H1 (cell line): Measurements from ENCODE around the gene FOXA2. TPM values are rescaled to one million over a fixed set of nuclear protein-coding genes. Genes with fewer than 3 reads are reported as not detected.
A peak's percentile ranks its signal among the peaks of the same experiment; 100 is the strongest.

Experiments
- CTCF ChIA-PET: fragments of 300-600 bp; sonication (Branson Sonifier 250); formaldehyde crosslinking; loops from one replicate; lab custom pipeline; 2021; ENCODE audit not compliant: partially characterized antibody; lab: Charles Lee
- POLR2A ChIA-PET: fragments of 300-600 bp; sonication (Branson Sonifier 250); formaldehyde crosslinking; loops from one replicate; lab custom pipeline; 2021; ENCODE audit warnings: inconsistent platforms; ENCODE audit not compliant: partially characterized antibody; lab: Charles Lee
- DNase-seq, 2 experiments: peaks; one replicate each; pipeline versions ENCODE4 v3.0.0 to v3.0.0-alpha.2; 2010 to 2022; ENCODE audit warnings: low spot score in 2 of 2, low read depth in 1 of 2, mixed read lengths in 1 of 2
- FAIRE-seq: peaks from 2 replicates; lab custom pipeline; 2011; peaks lifted over from hg19 to GRCh38; lab: Jason Lieb, UNC
- H2AFZ ChIP-seq: 2 replicates; pipeline ENCODE4 v1.8.1; 2012; ENCODE audit warnings: low read length, inconsistent platforms
- H2AK5ac ChIP-seq: 2 replicates; pipeline ENCODE4 v1.6.1; 2013; ENCODE audit warnings: low read depth, low read length
- H2BK120ac ChIP-seq: replicated peaks from 2 replicates; pipeline ENCODE3; 2013; ENCODE audit warnings: low read depth, low read length, inconsistent platforms
- H2BK12ac ChIP-seq: 2 replicates; pipeline ENCODE4 v1.6.1; 2013; ENCODE audit warnings: low read depth, low read length
- H2BK15ac ChIP-seq: 2 replicates; pipeline ENCODE4 v1.6.1; 2013; ENCODE audit warnings: low read length
- H2BK20ac ChIP-seq: 2 replicates; pipeline ENCODE4 v1.6.1; 2013; ENCODE audit warnings: low read length
- H2BK5ac ChIP-seq: 2 replicates; pipeline ENCODE4 v1.6.1; 2013; ENCODE audit warnings: low read depth, low read length
- H3K14ac ChIP-seq: 2 replicates; pipeline ENCODE4 v1.6.1; 2013; ENCODE audit warnings: inconsistent platforms; ENCODE audit not compliant: insufficient read length
- H3K18ac ChIP-seq: 2 replicates; pipeline ENCODE4 v1.6.1; 2013; ENCODE audit warnings: low read length; ENCODE audit errors: extremely low read depth
- H3K23ac ChIP-seq: 2 replicates; pipeline ENCODE4 v1.6.1; 2013; ENCODE audit warnings: inconsistent platforms; ENCODE audit not compliant: insufficient read length
- H3K23me2 ChIP-seq: 2 replicates; pipeline ENCODE4 v1.6.1; 2013; ENCODE audit warnings: low read depth, low read length
- H3K27ac ChIP-seq: 2 replicates; pipeline ENCODE4 v1.6.1; 2011; ENCODE audit warnings: low read depth, low read length, inconsistent platforms
- H3K27me3 ChIP-seq, 4 experiments: replicated peaks in 1 of 4; 1 replicate in 1 of 4; 2 replicates in 3 of 4; pipeline versions ENCODE4 v1.6.1 to v1.8.1; 2011 to 2013; ENCODE audit warnings: low read length in 3 of 4, mild to moderate bottlenecking in 3 of 4, inconsistent platforms in 2 of 4, mixed read lengths in 2 of 4, moderate library complexity in 1 of 4; ENCODE audit not compliant: control insufficient read depth in 3 of 4, insufficient read depth in 3 of 4; ENCODE audit errors: extremely low read depth in 1 of 4
- H3K36me3 ChIP-seq, 4 experiments: 2 replicates each; pipeline versions ENCODE4 v1.6.1 to v1.8.1; 2011 to 2013; ENCODE audit warnings: mild to moderate bottlenecking in 4 of 4, low read length in 3 of 4, moderate library complexity in 2 of 4, control low read depth in 1 of 4, inconsistent platforms in 1 of 4; ENCODE audit not compliant: insufficient read depth in 4 of 4, control insufficient read depth in 2 of 4
- H3K4ac ChIP-seq: replicated peaks from 2 replicates; pipeline ENCODE3; 2013; ENCODE audit warnings: low read length, low read depth, mixed read lengths, inconsistent platforms; ENCODE audit not compliant: insufficient read length
- H3K4me1 ChIP-seq, 4 experiments: replicated peaks in 1 of 4; 1 replicate in 1 of 4; 2 replicates in 3 of 4; pipeline versions ENCODE4 v1.6.1 to v1.8.1; 2011 to 2013; ENCODE audit warnings: low read length in 3 of 4, inconsistent platforms in 2 of 4, mixed read lengths in 1 of 4; ENCODE audit not compliant: insufficient read depth in 4 of 4, control insufficient read depth in 3 of 4
- H3K4me2 ChIP-seq, 2 experiments: 2 replicates each; pipeline versions ENCODE4 v1.6.1 to v1.8.1; 2011 to 2013; ENCODE audit warnings: low read depth in 2 of 2, low read length in 2 of 2, control low read depth in 1 of 2, inconsistent platforms in 1 of 2, mild to moderate bottlenecking in 1 of 2; ENCODE audit not compliant: insufficient read depth in 1 of 2
- H3K4me3 ChIP-seq, 4 experiments: fragments of 200-600, 300-600 bp in 1 of 4; sonication (generic), shearing (Covaris generic), sonication (Bioruptor Twin) in 1 of 4; 2 replicates each; pipeline versions ENCODE4 v1.5.1 to v1.8.1; 2011 to 2016; ENCODE audit warnings: low read length in 4 of 4, low read depth in 3 of 4, control low read depth in 2 of 4, inconsistent platforms in 2 of 4, mild to moderate bottlenecking in 2 of 4, mixed read lengths in 1 of 4, moderate library complexity in 1 of 4; ENCODE audit not compliant: insufficient read depth in 2 of 4; ENCODE audit errors: extremely low read depth in 1 of 4
- H3K56ac ChIP-seq: replicated peaks from 2 replicates; pipeline ENCODE3; 2013; ENCODE audit warnings: low read depth, mild to moderate bottlenecking, mixed read lengths, low read length, inconsistent platforms; ENCODE audit not compliant: insufficient read length
- H3K79me1 ChIP-seq: 2 replicates; pipeline ENCODE4 v1.6.1; 2013; ENCODE audit warnings: low read depth, low read length, control low read depth
- H3K79me2 ChIP-seq, 2 experiments: 2 replicates each; pipeline versions ENCODE4 v1.6.1 to v1.8.1; 2012 to 2013; ENCODE audit warnings: low read length in 2 of 2, mild to moderate bottlenecking in 2 of 2, inconsistent platforms in 1 of 2; ENCODE audit not compliant: insufficient read depth in 2 of 2, control insufficient read depth in 1 of 2
- H3K9ac ChIP-seq, 4 experiments: replicated peaks in 1 of 4; 1 replicate in 1 of 4; 2 replicates in 3 of 4; pipeline versions ENCODE4 v1.6.1 to v1.8.1; 2011 to 2013; ENCODE audit warnings: low read depth in 3 of 4, low read length in 3 of 4, control low read depth in 2 of 4, mild to moderate bottlenecking in 2 of 4, moderate library complexity in 2 of 4, inconsistent platforms in 1 of 4; ENCODE audit errors: extremely low read depth in 1 of 4
- H3K9me3 ChIP-seq, 2 experiments: 2 replicates each; pipeline versions ENCODE4 v1.6.1 to v1.8.1; 2012 to 2013; ENCODE audit warnings: mild to moderate bottlenecking in 2 of 2, moderate library complexity in 2 of 2, control low read depth in 1 of 2, inconsistent platforms in 1 of 2, low read depth in 1 of 2, low read length in 1 of 2, mixed read lengths in 1 of 2; ENCODE audit not compliant: insufficient read depth in 2 of 2
- H4K20me1 ChIP-seq, 2 experiments: replicated peaks in 1 of 2; 2 replicates each; pipeline versions ENCODE3 to v1.8.1; 2011 to 2013; ENCODE audit warnings: inconsistent platforms in 2 of 2, low read length in 2 of 2, mild to moderate bottlenecking in 1 of 2; ENCODE audit not compliant: insufficient read depth in 2 of 2, control insufficient read depth in 1 of 2
- H4K5ac ChIP-seq: 2 replicates; pipeline ENCODE4 v1.6.1; 2013; ENCODE audit warnings: low read length, low read depth, mixed read lengths, inconsistent platforms; ENCODE audit not compliant: insufficient read length
- H4K8ac ChIP-seq: 2 replicates; pipeline ENCODE4 v1.8.0; 2013; ENCODE audit warnings: mild to moderate bottlenecking, moderate library complexity, low read length, inconsistent platforms; ENCODE audit not compliant: insufficient read depth; ENCODE audit errors: extremely low read depth
- H4K91ac ChIP-seq: replicated peaks from 2 replicates; pipeline ENCODE3; 2013; ENCODE audit warnings: low read length, mixed read lengths, inconsistent platforms; ENCODE audit not compliant: insufficient read length
- CTBP2 ChIP-seq: IDR thresholded peaks from 2 replicates; pipeline ENCODE4 v1.7.0; 2011; ENCODE audit warnings: borderline replicate concordance, mild to moderate bottlenecking, moderate library complexity, mixed read lengths, low read length; ENCODE audit not compliant: insufficient read depth, insufficient read length
- E2F6 ChIP-seq: IDR thresholded peaks from 2 replicates; pipeline ENCODE4 v1.6.1; 2012; ENCODE audit warnings: inconsistent platforms
- EZH2 ChIP-seq: fragments of 200-600 bp; sonication (generic); IDR thresholded peaks from 2 replicates; pipeline ENCODE4 v1.7.1; 2012; ENCODE audit warnings: low read depth, mild to moderate bottlenecking, moderate library complexity, low read length, inconsistent platforms; ENCODE audit not compliant: severe bottlenecking
- MAX ChIP-seq: IDR thresholded peaks from 2 replicates; pipeline ENCODE4 v1.6.1; 2012; ENCODE audit warnings: inconsistent platforms
- RBBP5 ChIP-seq: IDR thresholded peaks from 2 replicates; pipeline ENCODE4 v1.7.1; 2012; ENCODE audit warnings: low read depth, mild to moderate bottlenecking, inconsistent platforms, low read length, moderate library complexity, borderline replicate concordance
- RNF2 ChIP-seq: fragments of 200-900, 300-1000 bp; sonication (generic); IDR thresholded peaks from 2 replicates; pipeline ENCODE4 v1.7.1; 2016; ENCODE audit warnings: borderline replicate concordance, low read depth, mild to moderate bottlenecking, antibody characterized with exemption, low read length; ENCODE audit not compliant: poor library complexity, severe bottlenecking; ENCODE audit errors: missing control alignments
- SUZ12 ChIP-seq: fragments of 200-600 bp; sonication (generic); IDR thresholded peaks from 2 replicates; pipeline ENCODE4 v1.6.1; 2012; ENCODE audit warnings: mild to moderate bottlenecking, inconsistent platforms, low read length, moderate library complexity, mixed read lengths
- TCF12 ChIP-seq: IDR thresholded peaks from 2 replicates; pipeline ENCODE4 v1.6.1; 2011; ENCODE audit warnings: low read depth, mild to moderate bottlenecking, low read length
- USF2 ChIP-seq: IDR thresholded peaks from 2 replicates; pipeline ENCODE4 v1.6.1; 2011; ENCODE audit warnings: low read length, improper control_type of control experiment
- WGBS, 2 experiments: shearing (Covaris generic) in 1 of 2; methylation state at CpG; one replicate each; pipeline versions ENCODE4 v1.1.6 to v1.1.7; 2013 to 2015; ENCODE audit warnings: low lambda C conversion rate in 2 of 2, mixed read lengths in 2 of 2, inconsistent platforms in 1 of 2, low coverage in 1 of 2, missing lambda C conversion rate in 1 of 2; ENCODE audit not compliant: insufficient replicate concordance in 2 of 2, insufficient coverage in 1 of 2, insufficient read length in 1 of 2; ENCODE audit errors: extremely low coverage in 1 of 2, missing lambda C conversion rate in 1 of 2; 5-methylcytosine and 5-hydroxymethylcytosine counted together
- polyA plus RNA-seq, 7 experiments: library from polyadenylated mRNA; depleted of rRNA in 3 of 7; stranded (reverse) in 5 of 7; unstranded in 2 of 7; fragments of >200 nt in 5 of 7; fragments of 200-250 nt in 2 of 7; gene quantifications; 1 replicate in 5 of 7; 2 replicates in 1 of 7; 4 replicates in 1 of 7; pipeline versions ENCODE4 v1.2.1 to v1.2.3, GENCODE V29; 2011 to 2013; ENCODE audit warnings: missing spikeins in 2 of 7, mixed read lengths in 2 of 7
- total RNA-seq: library from RNA; stranded (reverse); fragmentation: NEBNext Ultra II Directional; extraction: Animal tissue kit (Norgen Biotek cat#: 25700); gene quantifications from 2 replicates; pipeline ENCODE4 v1.2.1, GENCODE V29; 2021

FOXA2 gene
- total and polyA plus RNA-seq, 2 of the 8 experiments (the other 6 are each of a cell fraction or from before 2014, with no cell fraction given), result not detected

- H3K56ac ChIP-seq, result no peak overlapping the region
- peaks cover 70 to 99% (median 97%) of the 10 kb centered on the region in 4 experiments for H3K27me3 ChIP-seq
- H2AK5ac ChIP-seq, result no peak overlapping the region
- no peak overlapping the region for H3K9ac ChIP-seq
- CTCF ChIA-PET, result interaction anchor here (1.6 to 3.2 kb wide), 2 partner anchors 26 to 108 kb away, joined by 6 to 11 read pairs; no protein-coding TSS in a partner anchor
- no peak overlapping the region for H2AFZ ChIP-seq
- H3K14ac ChIP-seq, result no peak overlapping the region
- H3K9me3 ChIP-seq, result no peaks in the 10 kb centered on the region
- no peaks in the 10 kb centered on the region for H3K79me1 ChIP-seq
- H3K4ac ChIP-seq, result no peak overlapping the region
- H4K20me1 ChIP-seq, result peaks cover 8 to 16% of the 10 kb centered on the region in 2 experiments
- H3K23ac ChIP-seq, result no peak overlapping the region
- no peak overlapping the region for H2BK120ac ChIP-seq
- H3K4me2 ChIP-seq, result no peak overlapping the region
- POLR2A ChIA-PET, result interaction anchor here (0.6 to 0.8 kb wide), 2 partner anchors 17 to 66 kb away, joined by 3 to 4 read pairs; no protein-coding TSS in a partner anchor
- H2BK12ac ChIP-seq, result no peak overlapping the region
- no peak overlapping the region; a peak in 1 of 8 replicates for H3K4me3 ChIP-seq
- no peaks in the 10 kb centered on the region; the same call in 1 of the 2 replicates for H3K23me2 ChIP-seq
- 3% methylated on average over 16 of the region's 16 CpGs; no CpG with 5 or more reads in 1 of the 2 experiments for WGBS, 2 experiments
- H4K91ac ChIP-seq, result no peak overlapping the region
- H2BK20ac ChIP-seq, result no peak overlapping the region
- H4K5ac ChIP-seq, result no peak overlapping the region
- peaks cover 10 to 35% (median 24%) of the 10 kb centered on the region in 4 experiments for H3K4me1 ChIP-seq
- H3K36me3 ChIP-seq, result no peaks in the 10 kb centered on the region
- no peaks in the 10 kb centered on the region for H3K79me2 ChIP-seq
- no peak overlapping the region for H3K18ac ChIP-seq
- no peak for FAIRE-seq
- H4K8ac ChIP-seq, result no peak overlapping the region
- DNase-seq, result peak in 1 of 2 experiments; percentile 58
- H3K27ac ChIP-seq, result no peak overlapping the region
- H2BK5ac ChIP-seq, result no peak overlapping the region
- no peak overlapping the region for H2BK15ac ChIP-seq
- TF ChIP-seq TCF12, result peak; percentile 74; the same call in 1 of the 2 replicates
- peak; percentile 22; the same call in 1 of the 2 replicates for TF ChIP-seq USF2
- peak; percentile 62 for TF ChIP-seq EZH2
- TF ChIP-seq MAX, result peak; percentile 76
- no peak for TF ChIP-seq RBBP5
- 0 out of 2 replicates have a peak, but pooled peaks have one; percentile 43 for TF ChIP-seq E2F6
- TF ChIP-seq CTBP2, result peak; percentile 72
- TF ChIP-seq SUZ12, result 0 out of 2 replicates have a peak, but pooled peaks have one; percentile 35
- peak; percentile 82 for TF ChIP-seq RNF2
These were observed 23.6 kb downstream of the FOXA2 start for GRCh38 chr20:22560817-22561216.
